ENCODE data around the gene HCFC1. TPM values are rescaled to one million over a fixed set of nuclear protein-coding genes. Genes with fewer than 3 reads are reported as not detected.

HCFC1 gene
- polyA plus RNA-seq, 2 of the 4 experiments (the other 2 are of a cell fraction) = 4.4 to 33.3 TPM

DNA sequence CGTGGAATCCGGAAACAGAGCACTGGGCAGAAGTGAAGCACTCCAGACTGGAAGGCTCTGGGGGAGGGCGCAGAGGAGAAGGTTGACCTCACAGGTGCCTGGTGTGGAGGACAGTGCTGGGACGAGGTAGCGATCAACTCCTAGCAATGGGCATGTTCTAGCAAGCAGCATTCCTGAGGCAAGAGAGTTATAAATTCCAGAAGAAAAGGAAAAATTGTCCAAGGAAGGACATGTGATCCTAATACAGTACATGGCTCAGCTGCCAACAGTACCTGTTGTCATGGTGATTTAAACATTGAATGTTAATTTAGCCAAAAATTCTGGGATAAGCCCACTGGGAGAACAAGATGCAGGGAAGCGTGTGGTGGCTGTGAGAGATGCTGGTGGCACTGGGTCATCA is 53.7 kb downstream of the HCFC1 start (continued):
- TF ChIP-seq FOSL2 (IDR thresholded peaks at IDR 0.05) = no peak
- no peak for TF ChIP-seq FOSL2 (CRISPR knock-in tag; IDR thresholded peaks at IDR 0.05)
- TF ChIP-seq, protein P1, sequence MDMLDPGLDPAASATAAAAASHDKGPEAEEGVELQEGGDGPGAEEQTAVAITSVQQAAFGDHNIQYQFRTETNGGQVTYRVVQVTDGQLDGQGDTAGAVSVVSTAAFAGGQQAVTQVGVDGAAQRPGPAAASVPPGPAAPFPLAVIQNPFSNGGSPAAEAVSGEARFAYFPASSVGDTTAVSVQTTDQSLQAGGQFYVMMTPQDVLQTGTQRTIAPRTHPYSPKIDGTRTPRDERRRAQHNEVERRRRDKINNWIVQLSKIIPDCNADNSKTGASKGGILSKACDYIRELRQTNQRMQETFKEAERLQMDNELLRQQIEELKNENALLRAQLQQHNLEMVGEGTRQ (IDR thresholded peaks at IDR 0.05) = no peak

DNA sequence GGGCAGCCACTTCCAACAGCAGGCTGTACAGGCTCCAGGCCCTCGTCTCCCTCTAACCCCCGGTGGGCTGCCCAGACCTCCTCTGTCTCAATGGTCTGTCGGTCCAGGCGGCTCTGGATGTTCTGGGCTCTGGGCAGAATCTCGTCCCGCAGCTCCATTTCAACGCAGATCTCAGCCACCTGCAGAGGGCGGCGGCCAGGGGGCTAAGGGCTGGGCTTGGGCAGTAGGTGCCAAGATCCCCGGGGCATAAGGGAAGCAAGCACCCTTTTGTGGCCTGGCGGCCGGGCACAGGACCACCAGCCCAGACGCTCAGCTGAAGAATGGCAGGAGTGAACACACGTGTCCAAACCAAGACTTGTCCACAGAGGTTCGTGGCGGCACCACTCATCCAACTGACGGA is 57.9 kb downstream of the HCFC1 start:
- TF ChIP-seq GATA3 (IDR thresholded peaks at IDR 0.05; ENCODE audit: borderline replicate concordance) (no peak), KDM5A (IDR thresholded peaks at IDR 0.05) (no peak), MAZ (IDR thresholded peaks at IDR 0.05; ENCODE audit: borderline replicate concordance, low read depth, low read length) (no peak), FOXS1 (CRISPR knock-in tag; IDR thresholded peaks at IDR 0.05) (no peak), POLR2AphosphoS2 (conservative IDR thresholded peaks at IDR 0.05; ENCODE audit: low read length) (no peak), RCOR1 (IDR thresholded peaks at IDR 0.05; ENCODE audit: low read depth, low read length) (no peak), RARB (CRISPR knock-in tag; IDR thresholded peaks at IDR 0.05) (no peak)
- TF ChIP-seq, protein P2, sequence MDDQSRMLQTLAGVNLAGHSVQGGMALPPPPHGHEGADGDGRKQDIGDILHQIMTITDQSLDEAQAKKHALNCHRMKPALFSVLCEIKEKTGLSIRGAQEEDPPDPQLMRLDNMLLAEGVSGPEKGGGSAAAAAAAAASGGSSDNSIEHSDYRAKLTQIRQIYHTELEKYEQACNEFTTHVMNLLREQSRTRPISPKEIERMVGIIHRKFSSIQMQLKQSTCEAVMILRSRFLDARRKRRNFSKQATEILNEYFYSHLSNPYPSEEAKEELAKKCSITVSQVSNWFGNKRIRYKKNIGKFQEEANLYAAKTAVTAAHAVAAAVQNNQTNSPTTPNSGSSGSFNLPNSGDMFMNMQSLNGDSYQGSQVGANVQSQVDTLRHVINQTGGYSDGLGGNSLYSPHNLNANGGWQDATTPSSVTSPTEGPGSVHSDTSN (IDR thresholded peaks at IDR 0.05) = no peak
- TF ChIP-seq, protein P3, sequence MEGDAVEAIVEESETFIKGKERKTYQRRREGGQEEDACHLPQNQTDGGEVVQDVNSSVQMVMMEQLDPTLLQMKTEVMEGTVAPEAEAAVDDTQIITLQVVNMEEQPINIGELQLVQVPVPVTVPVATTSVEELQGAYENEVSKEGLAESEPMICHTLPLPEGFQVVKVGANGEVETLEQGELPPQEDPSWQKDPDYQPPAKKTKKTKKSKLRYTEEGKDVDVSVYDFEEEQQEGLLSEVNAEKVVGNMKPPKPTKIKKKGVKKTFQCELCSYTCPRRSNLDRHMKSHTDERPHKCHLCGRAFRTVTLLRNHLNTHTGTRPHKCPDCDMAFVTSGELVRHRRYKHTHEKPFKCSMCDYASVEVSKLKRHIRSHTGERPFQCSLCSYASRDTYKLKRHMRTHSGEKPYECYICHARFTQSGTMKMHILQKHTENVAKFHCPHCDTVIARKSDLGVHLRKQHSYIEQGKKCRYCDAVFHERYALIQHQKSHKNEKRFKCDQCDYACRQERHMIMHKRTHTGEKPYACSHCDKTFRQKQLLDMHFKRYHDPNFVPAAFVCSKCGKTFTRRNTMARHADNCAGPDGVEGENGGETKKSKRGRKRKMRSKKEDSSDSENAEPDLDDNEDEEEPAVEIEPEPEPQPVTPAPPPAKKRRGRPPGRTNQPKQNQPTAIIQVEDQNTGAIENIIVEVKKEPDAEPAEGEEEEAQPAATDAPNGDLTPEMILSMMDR (IDR thresholded peaks at IDR 0.05) = no peak
- TF ChIP-seq, protein P4, sequence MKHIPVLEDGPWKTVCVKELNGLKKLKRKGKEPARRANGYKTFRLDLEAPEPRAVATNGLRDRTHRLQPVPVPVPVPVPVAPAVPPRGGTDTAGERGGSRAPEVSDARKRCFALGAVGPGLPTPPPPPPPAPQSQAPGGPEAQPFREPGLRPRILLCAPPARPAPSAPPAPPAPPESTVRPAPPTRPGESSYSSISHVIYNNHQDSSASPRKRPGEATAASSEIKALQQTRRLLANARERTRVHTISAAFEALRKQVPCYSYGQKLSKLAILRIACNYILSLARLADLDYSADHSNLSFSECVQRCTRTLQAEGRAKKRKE (CRISPR knock-in tag; IDR thresholded peaks at IDR 0.05; ENCODE audit: low read depth) = no peak
- TF ChIP-seq, protein P1 (IDR thresholded peaks at IDR 0.05) = no peak
- TF ChIP-seq, protein P5, sequence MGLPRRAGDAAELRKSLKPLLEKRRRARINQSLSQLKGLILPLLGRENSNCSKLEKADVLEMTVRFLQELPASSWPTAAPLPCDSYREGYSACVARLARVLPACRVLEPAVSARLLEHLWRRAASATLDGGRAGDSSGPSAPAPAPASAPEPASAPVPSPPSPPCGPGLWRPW (IDR thresholded peaks at IDR 0.05) = no peak
- TF ChIP-seq, protein P6, sequence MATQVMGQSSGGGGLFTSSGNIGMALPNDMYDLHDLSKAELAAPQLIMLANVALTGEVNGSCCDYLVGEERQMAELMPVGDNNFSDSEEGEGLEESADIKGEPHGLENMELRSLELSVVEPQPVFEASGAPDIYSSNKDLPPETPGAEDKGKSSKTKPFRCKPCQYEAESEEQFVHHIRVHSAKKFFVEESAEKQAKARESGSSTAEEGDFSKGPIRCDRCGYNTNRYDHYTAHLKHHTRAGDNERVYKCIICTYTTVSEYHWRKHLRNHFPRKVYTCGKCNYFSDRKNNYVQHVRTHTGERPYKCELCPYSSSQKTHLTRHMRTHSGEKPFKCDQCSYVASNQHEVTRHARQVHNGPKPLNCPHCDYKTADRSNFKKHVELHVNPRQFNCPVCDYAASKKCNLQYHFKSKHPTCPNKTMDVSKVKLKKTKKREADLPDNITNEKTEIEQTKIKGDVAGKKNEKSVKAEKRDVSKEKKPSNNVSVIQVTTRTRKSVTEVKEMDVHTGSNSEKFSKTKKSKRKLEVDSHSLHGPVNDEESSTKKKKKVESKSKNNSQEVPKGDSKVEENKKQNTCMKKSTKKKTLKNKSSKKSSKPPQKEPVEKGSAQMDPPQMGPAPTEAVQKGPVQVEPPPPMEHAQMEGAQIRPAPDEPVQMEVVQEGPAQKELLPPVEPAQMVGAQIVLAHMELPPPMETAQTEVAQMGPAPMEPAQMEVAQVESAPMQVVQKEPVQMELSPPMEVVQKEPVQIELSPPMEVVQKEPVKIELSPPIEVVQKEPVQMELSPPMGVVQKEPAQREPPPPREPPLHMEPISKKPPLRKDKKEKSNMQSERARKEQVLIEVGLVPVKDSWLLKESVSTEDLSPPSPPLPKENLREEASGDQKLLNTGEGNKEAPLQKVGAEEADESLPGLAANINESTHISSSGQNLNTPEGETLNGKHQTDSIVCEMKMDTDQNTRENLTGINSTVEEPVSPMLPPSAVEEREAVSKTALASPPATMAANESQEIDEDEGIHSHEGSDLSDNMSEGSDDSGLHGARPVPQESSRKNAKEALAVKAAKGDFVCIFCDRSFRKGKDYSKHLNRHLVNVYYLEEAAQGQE (IDR thresholded peaks at IDR 0.05) = no peak
- FAIRE-seq (no peak), ATAC-seq (no peak), DNase-seq (ENCODE audit: low read depth in 1 of 2, low spot score in 1 of 2) (no peak)
- no peaks in the 10 kb centered on the region for H3K9me3 ChIP-seq
- H3K4me3 ChIP-seq = no peak overlapping the region
- 75% methylated on average over 15 of the region's 17 CpGs for WGBS (ENCODE audit: missing lambda C conversion rate)
- H3K4me2 ChIP-seq = no peak overlapping the region
- ChIA-PET POLR2A (no interaction called here), CTCF (interaction anchor here (1.0 to 2.0 kb wide), 2 partner anchors 37 to 304 kb away, joined by 3 to 4 read pairs; no protein-coding TSS in a partner anchor)
- no peak overlapping the region for H3K27ac ChIP-seq
- H3K4me1 ChIP-seq = no peaks in the 10 kb centered on the region

Measured in A549 (cell line).